ENCODE measurements around the gene GDE1. TPM values are rescaled to one million over a fixed set of nuclear protein-coding genes. Genes with fewer than 3 reads are reported as not detected.

Gene GDE1
- total and polyA plus RNA-seq, 2 experiments from 2014 or later: 77.6 to 99.9 TPM

GRCh38 chr16:19522760-19523159, 862 bp upstream of the GDE1 start:
- peaks cover 11% of the 10 kb centered on the region for H4K20me1 ChIP-seq (ENCODE audit: insufficient read depth, poor library complexity, severe bottlenecking)
- TF ChIP-seq EZH2phosphoT487 (IDR thresholded peaks at IDR 0.05; ENCODE audit: low read depth, severe bottlenecking, unreplicated experiment) (no peak), EZH2 (IDR thresholded peaks at IDR 0.05; ENCODE audit: borderline replicate concordance) (no peak), CTCF (IDR thresholded peaks at IDR 0.05; ENCODE audit: poor library complexity) (no peak)
- no peaks in the 10 kb centered on the region for H3K36me3 ChIP-seq (replicated peaks; ENCODE audit: insufficient read depth, low read depth)
- no peak overlapping the region for H3K4me2 ChIP-seq
- H3K27ac ChIP-seq: no peak overlapping the region
- 80% methylated on average over 2 of the region's 2 CpGs for WGBS (ENCODE audit: low lambda C conversion rate, missing lambda C conversion rate)
- H3K4me1 ChIP-seq (ENCODE audit: insufficient read depth): peaks cover 10% of the 10 kb centered on the region
- H2AFZ ChIP-seq: no peak overlapping the region
- H3K27me3 ChIP-seq: no peaks in the 10 kb centered on the region
- no peak for DNase-seq (ENCODE audit: low spot score)
- H3K4me3 ChIP-seq: no peak overlapping the region
- peaks cover 50% of the 10 kb centered on the region for H3K79me2 ChIP-seq
- no peaks in the 10 kb centered on the region for H3K9me2 ChIP-seq (replicated peaks; ENCODE audit: insufficient read depth)
- H3K9me3 ChIP-seq (ENCODE audit: low read depth): no peaks in the 10 kb centered on the region

GRCh38 chr16:19522397-19522732, 467 bp upstream of the GDE1 start:
- no peak for TF ChIP-seq EZH2 (IDR thresholded peaks at IDR 0.05; ENCODE audit: borderline replicate concordance)
- no peak for TF ChIP-seq EZH2phosphoT487 (IDR thresholded peaks at IDR 0.05; ENCODE audit: low read depth, severe bottlenecking, unreplicated experiment)
- no peak for TF ChIP-seq CTCF (IDR thresholded peaks at IDR 0.05; ENCODE audit: poor library complexity)
- peaks cover 53% of the 10 kb centered on the region for H3K79me2 ChIP-seq
- H3K36me3 ChIP-seq (replicated peaks; ENCODE audit: insufficient read depth, low read depth): no peaks in the 10 kb centered on the region
- peak overlapping the region; percentile 11 for H2AFZ ChIP-seq
- H3K9me3 ChIP-seq (ENCODE audit: low read depth): no peaks in the 10 kb centered on the region
- peak overlapping the region; percentile 53 for H3K4me2 ChIP-seq
- H3K4me3 ChIP-seq: no peak overlapping the region
- DNase-seq (ENCODE audit: low spot score): no peak
- H3K9me2 ChIP-seq (replicated peaks; ENCODE audit: insufficient read depth): no peaks in the 10 kb centered on the region
- peaks cover 10% of the 10 kb centered on the region for H3K4me1 ChIP-seq (ENCODE audit: insufficient read depth)
- H3K27ac ChIP-seq: no peak overlapping the region
- WGBS (ENCODE audit: low lambda C conversion rate, missing lambda C conversion rate): 35% methylated on average over 5 of the region's 5 CpGs
- peaks cover 11% of the 10 kb centered on the region for H4K20me1 ChIP-seq (ENCODE audit: insufficient read depth, poor library complexity, severe bottlenecking)
- H3K27me3 ChIP-seq: no peaks in the 10 kb centered on the region

- peaks cover 11% of the 10 kb centered on the region for H4K20me1 ChIP-seq (ENCODE audit: insufficient read depth, poor library complexity, severe bottlenecking)
- H3K9me2 ChIP-seq (replicated peaks; ENCODE audit: insufficient read depth): no peaks in the 10 kb centered on the region
- peak overlapping the region; percentile 87 for H3K4me3 ChIP-seq
- H3K9me3 ChIP-seq (ENCODE audit: low read depth): no peaks in the 10 kb centered on the region
- peak overlapping the region; percentile 94 for H3K27ac ChIP-seq
- H2AFZ ChIP-seq: peak overlapping the region; percentile 73
- no peak for TF ChIP-seq CTCF (IDR thresholded peaks at IDR 0.05; ENCODE audit: poor library complexity)
- no peak for TF ChIP-seq EZH2 (IDR thresholded peaks at IDR 0.05; ENCODE audit: borderline replicate concordance)
- H3K79me2 ChIP-seq: peaks cover 52% of the 10 kb centered on the region
- DNase-seq (ENCODE audit: low spot score): peak; percentile 68
- no peaks in the 10 kb centered on the region for H3K27me3 ChIP-seq
- whole genome bisulfite sequencing (ENCODE audit: low lambda C conversion rate, missing lambda C conversion rate): 16% methylated on average over 8 of the region's 8 CpGs
- peaks cover 10% of the 10 kb centered on the region for H3K4me1 ChIP-seq (ENCODE audit: insufficient read depth)
- peak overlapping the region; percentile 86 for H3K4me2 ChIP-seq
- no peaks in the 10 kb centered on the region for H3K36me3 ChIP-seq (replicated peaks; ENCODE audit: insufficient read depth, low read depth)
Observed at GRCh38 chr16:19520861-19521331, 1.0 kb downstream of the GDE1 start.

GRCh38 chr16:19518388-19518787, 3.5 kb downstream of the GDE1 start:
- no peak overlapping the region for H2AFZ ChIP-seq
- no peak overlapping the region for H3K4me3 ChIP-seq
- H3K27me3 ChIP-seq: no peaks in the 10 kb centered on the region
- 73% methylated on average over 2 of the region's 2 CpGs for WGBS (ENCODE audit: low lambda C conversion rate, missing lambda C conversion rate)
- no peak for DNase-seq (ENCODE audit: low spot score)
- no peak for TF ChIP-seq EZH2 (IDR thresholded peaks at IDR 0.05; ENCODE audit: borderline replicate concordance)
- TF ChIP-seq EZH2phosphoT487 (IDR thresholded peaks at IDR 0.05; ENCODE audit: low read depth, severe bottlenecking, unreplicated experiment): no peak
- peaks cover 11% of the 10 kb centered on the region for H4K20me1 ChIP-seq (ENCODE audit: insufficient read depth, poor library complexity, severe bottlenecking)
- H3K36me3 ChIP-seq (replicated peaks; ENCODE audit: insufficient read depth, low read depth): no peaks in the 10 kb centered on the region
- no peak overlapping the region for H3K27ac ChIP-seq
- no peaks in the 10 kb centered on the region for H3K9me3 ChIP-seq (ENCODE audit: low read depth)
- peaks cover 10% of the 10 kb centered on the region for H3K4me1 ChIP-seq (ENCODE audit: insufficient read depth)
- H3K4me2 ChIP-seq: no peak overlapping the region
- peaks cover 55% of the 10 kb centered on the region for H3K79me2 ChIP-seq
- H3K9me2 ChIP-seq (replicated peaks; ENCODE audit: insufficient read depth): no peaks in the 10 kb centered on the region
